SK-N-SH (cell line): ENCODE results near the gene PWWP2B. TPM values are rescaled to one million over a fixed set of nuclear protein-coding genes. Genes with fewer than 3 reads are reported as not detected.

ENCODE experiments used
- CTCF ChIA-PET: fragments of 300-600, 350-600 bp; formaldehyde crosslinking; extraction: SDS; loops from one replicate; lab custom pipeline; 2021; lab: Yijun Ruan, JAX
- POLR2A ChIA-PET: fragments of 350-600 bp; sonication (Branson Sonifier 250); formaldehyde crosslinking; extraction: SDS; loops from one replicate; lab custom pipeline; 2020; ENCODE audit warnings: antibody characterized with exemption, inconsistent platforms; lab: Yijun Ruan, JAX
- DNase-seq: peaks from one replicate; pipeline ENCODE4 v3.0.0; 2012
- H2AFZ ChIP-seq: fragments of 200-600 bp; sonication (generic); 2 replicates; pipeline ENCODE4 v1.8.1; 2016; ENCODE audit warnings: antibody characterized with exemption, mild to moderate bottlenecking, low read depth
- H3F3A ChIP-seq: fragments of 200-600 bp; sonication (generic); replicated peaks from 2 replicates; pipeline ENCODE3; 2016; ENCODE audit warnings: antibody characterized with exemption, mild to moderate bottlenecking; ENCODE audit not compliant: insufficient read depth
- H3K27ac ChIP-seq, 2 experiments: fragments of 200-500 bp in 1 of 2; fragments of 200-600 bp in 1 of 2; sonication (Bioruptor generic) in 1 of 2; sonication (generic), shearing (Covaris generic) in 1 of 2; 2 replicates each; pipeline versions ENCODE4 v1.5.1 to v1.6.1; 2014 to 2016; ENCODE audit warnings: low read depth in 2 of 2, inconsistent platforms in 1 of 2, low read length in 1 of 2, mild to moderate bottlenecking in 1 of 2, mixed read lengths in 1 of 2
- H3K27me3 ChIP-seq: fragments of 200-600 bp; sonication (generic), shearing (Covaris generic); 2 replicates; pipeline ENCODE4 v1.6.1; 2016; ENCODE audit warnings: mixed run types; ENCODE audit not compliant: insufficient read depth
- H3K36me3 ChIP-seq, 2 experiments: fragments of 200-500 bp in 1 of 2; fragments of 200-600 bp in 1 of 2; sonication (Bioruptor generic) in 1 of 2; sonication (generic) in 1 of 2; replicated peaks in 1 of 2; 2 replicates each; pipeline versions ENCODE3 to v1.5.1; 2014 to 2016; ENCODE audit warnings: low read length in 1 of 2, mild to moderate bottlenecking in 1 of 2; ENCODE audit not compliant: insufficient read depth in 2 of 2, control insufficient read depth in 1 of 2
- H3K4me1 ChIP-seq, 2 experiments: fragments of 200-500 bp in 1 of 2; fragments of 200-600 bp in 1 of 2; sonication (Bioruptor generic) in 1 of 2; sonication (generic), shearing (Covaris generic) in 1 of 2; 2 replicates each; pipeline versions ENCODE4 v1.5.1 to v1.6.1; 2014 to 2016; ENCODE audit warnings: low read depth in 1 of 2, low read length in 1 of 2, mixed run types in 1 of 2; ENCODE audit not compliant: insufficient read depth in 2 of 2, control insufficient read depth in 1 of 2
- H3K4me2 ChIP-seq: fragments of 200-600 bp; sonication (generic), shearing (Covaris generic); 2 replicates; pipeline ENCODE4 v1.6.1; 2017; ENCODE audit warnings: mixed run types
- H3K4me3 ChIP-seq, 2 experiments: fragments of 200-500 bp in 1 of 2; fragments of 200-600 bp in 1 of 2; sonication (Bioruptor generic) in 1 of 2; sonication (generic), shearing (Covaris generic) in 1 of 2; 2 replicates each; pipeline versions ENCODE4 v1.5.1 to v1.8.1; 2014 to 2016; ENCODE audit warnings: low read depth in 2 of 2, inconsistent platforms in 1 of 2, low read length in 1 of 2, mild to moderate bottlenecking in 1 of 2, mixed read lengths in 1 of 2, moderate library complexity in 1 of 2
- H3K79me2 ChIP-seq: fragments of 200-600 bp; sonication (generic); 2 replicates; pipeline ENCODE4 v1.8.1; 2017; ENCODE audit warnings: mild to moderate bottlenecking; ENCODE audit not compliant: insufficient read depth
- H3K9ac ChIP-seq: fragments of 200-600 bp; sonication (generic); 2 replicates; pipeline ENCODE4 v1.6.1; 2017; ENCODE audit warnings: mixed run types
- H3K9me2 ChIP-seq: fragments of 200-600 bp; sonication (generic); 2 replicates; pipeline ENCODE4 v1.6.1; 2017; ENCODE audit warnings: mixed run types
- H3K9me3 ChIP-seq: fragments of 200-600 bp; sonication (generic); 2 replicates; pipeline ENCODE4 v1.6.1; 2017; ENCODE audit warnings: mixed run types, mild to moderate bottlenecking, moderate library complexity
- H4K20me1 ChIP-seq: fragments of 200-600 bp; sonication (generic); 2 replicates; pipeline ENCODE4 v1.6.1; 2017; ENCODE audit warnings: mild to moderate bottlenecking, mixed run types; ENCODE audit not compliant: insufficient read depth
- CHD2 ChIP-seq: fragments of 150-350 bp; IDR thresholded peaks from 2 replicates; pipeline ENCODE4 v1.6.1; 2018; ENCODE audit warnings: low read length; ENCODE audit not compliant: partially characterized antibody
- ELF1 ChIP-seq: IDR thresholded peaks from 2 replicates; pipeline ENCODE4 v1.4.0; 2012
- EP300 ChIP-seq, 2 experiments: IDR thresholded peaks; 2 replicates each; pipeline versions ENCODE4 v1.4.0 to v1.6.1; 2012; ENCODE audit warnings: borderline replicate concordance in 1 of 2, low read depth in 1 of 2, low read length in 1 of 2
- FOSL2 ChIP-seq: IDR thresholded peaks from 2 replicates; pipeline ENCODE4 v1.4.0; 2012; ENCODE audit warnings: low read depth, mild to moderate bottlenecking, moderate library complexity, borderline replicate concordance
- FOXJ3 ChIP-seq: sonication (generic); formaldehyde crosslinking; IDR thresholded peaks from 2 replicates; pipeline ENCODE4 v1.5.1; 2020; ENCODE audit warnings: mild to moderate bottlenecking, missing genetic modification reagents
- FOXM1 ChIP-seq: IDR thresholded peaks from 2 replicates; pipeline ENCODE4 v1.4.0; 2012; ENCODE audit warnings: low read depth, mild to moderate bottlenecking
- JUND ChIP-seq: IDR thresholded peaks from 2 replicates; pipeline ENCODE4 v1.4.0; 2012
- MXI1 ChIP-seq: IDR thresholded peaks from 2 replicates; pipeline ENCODE4 v1.6.1; 2012; ENCODE audit warnings: mild to moderate bottlenecking, low read depth, low read length, improper control_type of control experiment
- NRF1 ChIP-seq: IDR thresholded peaks from 2 replicates; pipeline ENCODE4 v1.6.1; 2012; ENCODE audit warnings: low read depth, mild to moderate bottlenecking, low read length
- PBX3 ChIP-seq: IDR thresholded peaks from 2 replicates; pipeline ENCODE4; 2012
- POLR2AphosphoS5 ChIP-seq: IDR thresholded peaks from 2 replicates; pipeline ENCODE4 v1.6.1; 2012; ENCODE audit warnings: low read depth, low read length
- RAD21 ChIP-seq: IDR thresholded peaks from 2 replicates; pipeline ENCODE4 v1.6.1; 2012; ENCODE audit warnings: mild to moderate bottlenecking, low read length
- RCOR1 ChIP-seq: fragments of 150-350 bp; IDR thresholded peaks from 2 replicates; pipeline ENCODE4 v1.6.1; 2017; ENCODE audit warnings: antibody characterized with exemption, low read length
- REST ChIP-seq: IDR thresholded peaks from 2 replicates; pipeline ENCODE4 v1.6.1; 2012; ENCODE audit warnings: mild to moderate bottlenecking, low read depth, low read length, moderate library complexity
- RXRA ChIP-seq: IDR thresholded peaks from 2 replicates; pipeline ENCODE4 v1.4.0; 2012; ENCODE audit warnings: low read depth, mild to moderate bottlenecking, borderline replicate concordance
- TAF1 ChIP-seq: IDR thresholded peaks from 2 replicates; pipeline ENCODE4 v1.6.1; 2012; ENCODE audit warnings: low read depth, mild to moderate bottlenecking, low read length, moderate library complexity, borderline replicate concordance
- USF2 ChIP-seq: fragments of 150-350 bp; IDR thresholded peaks from 2 replicates; pipeline ENCODE4 v1.6.1; 2017; ENCODE audit warnings: antibody characterized with exemption, low read length, low read depth, borderline replicate concordance
- YY1 ChIP-seq: IDR thresholded peaks from 2 replicates; pipeline ENCODE4 v1.4.0; 2012; ENCODE audit warnings: low read depth, mild to moderate bottlenecking
- WGBS: methylation state at CpG from one replicate; pipeline ENCODE4 v1.1.6; 2017; ENCODE audit warnings: low lambda C conversion rate; 5-methylcytosine and 5-hydroxymethylcytosine counted together
- polyA plus RNA-seq, 3 experiments: library from polyadenylated mRNA; depleted of rRNA; stranded (reverse); fragments of >200 nt; gene quantifications; 2 replicates each; pipeline ENCODE4 v1.2.3, GENCODE V29; 2012
- TF ChIP-seq, protein P1 (sequence below): IDR thresholded peaks from 2 replicates; pipeline ENCODE4 v1.4.0; 2012; ENCODE audit warnings: low read depth
- TF ChIP-seq, protein P2 (sequence below): IDR thresholded peaks from 2 replicates; pipeline ENCODE4 v1.4.0; 2012; ENCODE audit warnings: low read depth, borderline replicate concordance

Gene PWWP2B
- polyA plus RNA-seq, 1 of the 3 experiments (the other 2 are of a cell fraction) = 2.4 TPM

DNA sequence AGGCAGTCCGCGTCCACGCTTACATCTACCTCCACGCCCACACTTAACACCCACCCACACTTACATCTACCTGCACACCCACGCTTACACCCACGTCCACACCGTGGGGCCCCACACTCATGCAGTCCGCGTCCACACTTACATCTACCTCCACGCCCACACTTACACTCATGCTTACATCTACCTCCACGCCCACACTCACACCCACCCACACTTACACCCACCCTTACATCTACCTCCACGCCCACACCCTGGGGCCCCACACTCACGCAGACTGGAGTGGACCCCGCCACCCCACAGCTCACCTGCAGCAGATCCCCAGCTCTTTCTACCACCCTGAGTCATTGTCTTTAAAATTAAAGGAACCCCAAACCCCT is 32.4 kb upstream of the PWWP2B start:
- Histone ChIP-seq H3F3A (no peaks in the 10 kb centered on the region), H4K20me1 (no peaks in the 10 kb centered on the region), H3K79me2 (no peaks in the 10 kb centered on the region), H3K27me3 (no peaks in the 10 kb centered on the region), H3K9me2 (no peaks in the 10 kb centered on the region), H3K9me3 (no peaks in the 10 kb centered on the region), H3K4me3 (no peak overlapping the region), H3K4me2 (no peak overlapping the region), H3K27ac (no peak overlapping the region), H3K36me3 (peaks cover 6 to 31% of the 10 kb centered on the region in 2 experiments), H3K9ac (no peak overlapping the region)
- 77% methylated on average over 14 of the region's 14 CpGs for WGBS
- CTCF ChIA-PET = no interaction called here
- TF ChIP-seq, protein P1, sequence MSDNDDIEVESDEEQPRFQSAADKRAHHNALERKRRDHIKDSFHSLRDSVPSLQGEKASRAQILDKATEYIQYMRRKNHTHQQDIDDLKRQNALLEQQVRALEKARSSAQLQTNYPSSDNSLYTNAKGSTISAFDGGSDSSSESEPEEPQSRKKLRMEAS = no peak
- no peak for TF ChIP-seq NRF1
- no peak for TF ChIP-seq MXI1
- TF ChIP-seq REST = no peak
- TF ChIP-seq TAF1 = no peak
- TF ChIP-seq RXRA = no peak
- no peak for TF ChIP-seq FOSL2
- no peak for TF ChIP-seq CHD2
- TF ChIP-seq JUND = no peak
- no peak for TF ChIP-seq EP300 (IDR thresholded peaks at IDR 0.05; ENCODE audit: borderline replicate concordance in 1 of 2, low read depth in 1 of 2, low read length in 1 of 2)
- TF ChIP-seq YY1 = no peak
- no peak for TF ChIP-seq PBX3
- TF ChIP-seq ELF1 = no peak
- no peak for TF ChIP-seq FOXJ3 (CRISPR knock-in tag)
- no peak for TF ChIP-seq POLR2AphosphoS5
- TF ChIP-seq RCOR1 = no peak
- TF ChIP-seq USF2 = no peak
- no peak for TF ChIP-seq FOXM1
- TF ChIP-seq RAD21 = no peak
- TF ChIP-seq, protein P2, sequence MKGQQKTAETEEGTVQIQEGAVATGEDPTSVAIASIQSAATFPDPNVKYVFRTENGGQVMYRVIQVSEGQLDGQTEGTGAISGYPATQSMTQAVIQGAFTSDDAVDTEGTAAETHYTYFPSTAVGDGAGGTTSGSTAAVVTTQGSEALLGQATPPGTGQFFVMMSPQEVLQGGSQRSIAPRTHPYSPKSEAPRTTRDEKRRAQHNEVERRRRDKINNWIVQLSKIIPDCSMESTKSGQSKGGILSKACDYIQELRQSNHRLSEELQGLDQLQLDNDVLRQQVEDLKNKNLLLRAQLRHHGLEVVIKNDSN = no peak
- TF ChIP-seq, all 33 proteins: peak for 0
- H2AFZ ChIP-seq = no peak overlapping the region
- POLR2A ChIA-PET = no interaction called here
- H3K4me1 ChIP-seq = no peaks in the 10 kb centered on the region
- no peak for DNase-seq
